ENCODE measurements around the gene SFMBT1. TPM values are rescaled to one million over a fixed set of nuclear protein-coding genes. Genes with fewer than 3 reads are reported as not detected.

SFMBT1 gene
- total RNA-seq (2021; ENCODE audit: unreplicated experiment) (14.8 TPM), Bru-seq, nascent RNA (percentile 71 among the genes with signal in this experiment), BruChase-seq, experiment 1, labeled RNA remaining after a 6-hour chase (percentile 66 among the genes with signal in this experiment), BruChase-seq, experiment 2, labeled RNA remaining after a 2-hour chase (percentile 67 among the genes with signal in this experiment)
- polyA plus RNA-seq (2012), result 6.7 and 6.9 TPM in 2 replicates
- long read RNA-seq, full-length matches to known transcripts, result 4 of 55 reads
- long read RNA-seq, partial matches to known transcripts, result 33 of 55 reads
- long read RNA-seq, other reads (novel, unspliced or antisense), result 18 of 55 reads

DNA sequence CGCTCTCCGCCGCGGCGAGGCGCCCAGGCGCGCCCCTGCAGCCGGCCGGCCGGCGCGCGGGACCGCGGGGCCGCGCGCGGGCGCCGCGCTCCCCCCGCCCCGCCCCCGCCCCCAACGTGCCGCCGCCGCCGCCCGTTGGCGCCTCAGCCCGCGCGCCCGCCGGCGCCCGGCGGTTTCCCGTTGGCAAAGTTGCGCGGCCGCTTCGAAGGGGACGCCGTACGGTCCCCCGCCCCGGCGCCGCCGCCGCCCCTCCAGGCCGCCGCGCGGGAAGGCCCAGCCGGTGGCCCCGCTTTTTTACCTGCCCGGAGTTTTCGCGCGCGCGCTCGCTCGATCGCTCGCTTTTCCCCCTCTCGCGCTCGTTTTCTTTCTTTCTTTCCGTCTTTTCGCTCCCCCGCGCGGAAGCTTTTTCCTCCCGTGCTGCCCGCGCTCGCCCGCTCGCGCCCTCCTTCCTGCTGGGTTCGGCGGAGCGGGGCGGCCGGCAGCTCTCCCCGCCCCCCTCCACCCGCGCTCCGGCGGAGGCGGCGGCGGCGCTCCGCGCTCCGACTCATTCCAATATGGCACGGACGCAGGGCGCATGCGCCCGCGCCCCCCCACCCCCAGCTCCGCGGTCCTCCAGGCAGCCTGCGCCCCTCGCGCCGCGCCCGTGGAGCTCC lies at the start of gene SFMBT1:
SFMBT1 (minus strand) TSS at position 556 of the 653 bp plus-strand sequence. CDS start 76,945 bp downstream, outside the sequence.
- POLR2A ChIA-PET, result no interaction called here

More for the DNA sequence above, at the start of gene SFMBT1:
- H3K4me2 ChIP-seq (ENCODE audit: low read length), result peak within 1 kb of the TSS; percentile 94
- H4K20me1 ChIP-seq (ENCODE audit: insufficient read depth), result no peaks in the 10 kb centered on the region
- TF ChIP-seq POLR2AphosphoS5 (IDR thresholded peaks at IDR 0.05; ENCODE audit: low read depth, low read length), result 0 out of 2 replicates have a peak, but pooled peaks have one; percentile 10
- no peak for TF ChIP-seq ATF3 (IDR thresholded peaks at IDR 0.05)
- peak; percentile 44; the same call in 1 of the 2 replicates for TF ChIP-seq EGR1 (IDR thresholded peaks at IDR 0.05; ENCODE audit: low read depth)
- TF ChIP-seq, protein P1, sequence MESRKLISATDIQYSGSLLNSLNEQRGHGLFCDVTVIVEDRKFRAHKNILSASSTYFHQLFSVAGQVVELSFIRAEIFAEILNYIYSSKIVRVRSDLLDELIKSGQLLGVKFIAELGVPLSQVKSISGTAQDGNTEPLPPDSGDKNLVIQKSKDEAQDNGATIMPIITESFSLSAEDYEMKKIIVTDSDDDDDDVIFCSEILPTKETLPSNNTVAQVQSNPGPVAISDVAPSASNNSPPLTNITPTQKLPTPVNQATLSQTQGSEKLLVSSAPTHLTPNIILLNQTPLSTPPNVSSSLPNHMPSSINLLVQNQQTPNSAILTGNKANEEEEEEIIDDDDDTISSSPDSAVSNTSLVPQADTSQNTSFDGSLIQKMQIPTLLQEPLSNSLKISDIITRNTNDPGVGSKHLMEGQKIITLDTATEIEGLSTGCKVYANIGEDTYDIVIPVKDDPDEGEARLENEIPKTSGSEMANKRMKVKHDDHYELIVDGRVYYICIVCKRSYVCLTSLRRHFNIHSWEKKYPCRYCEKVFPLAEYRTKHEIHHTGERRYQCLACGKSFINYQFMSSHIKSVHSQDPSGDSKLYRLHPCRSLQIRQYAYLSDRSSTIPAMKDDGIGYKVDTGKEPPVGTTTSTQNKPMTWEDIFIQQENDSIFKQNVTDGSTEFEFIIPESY (IDR thresholded peaks at IDR 0.05; ENCODE audit: extremely low read depth, insufficient replicate concordance, low read length), result no peak
- TF ChIP-seq POLR2A (IDR thresholded peaks at IDR 0.05; ENCODE audit: borderline replicate concordance, extremely low read depth, insufficient read depth, insufficient read length), result peak; percentile 34
- intact Hi-C loops (cut with micrococcal nuclease), result no loop called here
- ATAC-seq (peak; percentile 70), DNase-seq (ENCODE audit: low read depth, low spot score) (no peak)
- ChIA-PET CTCF (no interaction called here), RAD21 (ENCODE audit: low non-redundant PET in 1 of 2, low total read pairs in 2 of 2, uncharacterized antibody in 2 of 2, unreplicated experiment in 2 of 2) (interaction anchor here in 1 of 2 experiments (0.7 kb wide), 1 partner anchor 11 kb away, joined by 5 read pairs; no protein-coding TSS in a partner anchor)
- peaks cover 1 to 18% of the 10 kb centered on the region in 2 experiments; a peak in 3 of 4 replicates for H3K4me1 ChIP-seq (ENCODE audit: control insufficient read depth in 1 of 2, insufficient read depth in 2 of 2, low read length in 2 of 2)
- H3K9me3 ChIP-seq (ENCODE audit: control insufficient read depth in 1 of 2, insufficient read depth in 1 of 2, low read depth in 1 of 2, low read length in 2 of 2), result no peaks in the 10 kb centered on the region
- no peaks in the 10 kb centered on the region for H3K36me3 ChIP-seq (ENCODE audit: control insufficient read depth in 1 of 2, insufficient read depth in 2 of 2, low read length in 2 of 2)
- no TSS peak for BruUV-seq (replicated peaks)
- no peaks in the 10 kb centered on the region for H3K27me3 ChIP-seq (ENCODE audit: insufficient read depth, low read length)
- peak within 1 kb of the TSS; percentile 76 for H2AFZ ChIP-seq (ENCODE audit: low read depth, low read length, poor library complexity, severe bottlenecking)
- H3K9me2 ChIP-seq (ENCODE audit: insufficient read depth), result no peaks in the 10 kb centered on the region
- peak within 1 kb of the TSS; percentile 67 to 79 for H3K4me3 ChIP-seq (replicated peaks in 1 of 2; ENCODE audit: low read depth in 1 of 2, low read length in 2 of 2)
- H3K79me2 ChIP-seq (ENCODE audit: insufficient read depth, low read length), result peaks cover 27% of the 10 kb centered on the region
- peak within 1 kb of the TSS; percentile 69 for H3K9ac ChIP-seq (ENCODE audit: low read length)
- peak within 1 kb of the TSS; percentile 73 for H3K27ac ChIP-seq (ENCODE audit: low read depth, low read length)
